CD4-positive, CD25-positive, alpha-beta regulatory T cell (primary cell): ENCODE results near the gene CTTNBP2NL. TPM values are rescaled to one million over a fixed set of nuclear protein-coding genes. Genes with fewer than 3 reads are reported as not detected.
"Not testable (repeated sequence)": the region's sequence is repeated elsewhere in the genome, so short reads cannot be mapped to it uniquely, and the experiment has no call there.

Source experiments
- ATAC-seq, 2 donors: fragments of 150-1000 bp; cut with Tn5 transposase; one replicate each; pipeline ENCODE4 v1.10.0; 2021; ENCODE audit warnings: low read depth in 2 of 2, moderate number of reproducible peaks in 2 of 2, moderate library complexity in 1 of 2
- DNase-seq, 3 donors: peaks; one replicate each; pipeline versions ENCODE4 v3.0.0 to v3.0.0-alpha.2; 2012 to 2022; ENCODE audit warnings: mixed read lengths in 1 of 3
- H3K27ac ChIP-seq: one replicate; pipeline ENCODE4 v1.7.0; 2013; ENCODE audit warnings: mild to moderate bottlenecking, low read length; ENCODE audit not compliant: insufficient read depth, poor library complexity, severe bottlenecking
- H3K27me3 ChIP-seq: one replicate; pipeline ENCODE4 v1.7.0; 2013; ENCODE audit warnings: low read length; ENCODE audit not compliant: control insufficient read depth, insufficient read depth
- H3K36me3 ChIP-seq: one replicate; pipeline ENCODE4 v1.7.0; 2013; ENCODE audit warnings: mild to moderate bottlenecking, low read length, moderate library complexity; ENCODE audit not compliant: control insufficient read depth, insufficient read depth
- H3K4me1 ChIP-seq: 2 replicates; pipeline ENCODE4 v1.7.0; 2013; ENCODE audit warnings: mild to moderate bottlenecking, low read length; ENCODE audit not compliant: insufficient read depth, control insufficient read depth, poor library complexity, severe bottlenecking
- H3K4me3 ChIP-seq: one replicate; pipeline ENCODE4 v1.7.0; 2013; ENCODE audit warnings: low read depth, mild to moderate bottlenecking, low read length, moderate library complexity
- H3K9me3 ChIP-seq, 2 experiments: 1 replicate in 1 of 2; 2 replicates in 1 of 2; pipeline ENCODE4 v1.7.0; 2013; ENCODE audit warnings: low read length in 2 of 2, mild to moderate bottlenecking in 1 of 2, moderate library complexity in 1 of 2; ENCODE audit not compliant: control insufficient read depth in 2 of 2
- H3K27ac Mint-ChIP-seq, 3 donors: one replicate each; pipeline ENCODE4 v1.8.0; 2020 to 2022; ENCODE audit warnings: mild to moderate bottlenecking in 3 of 3, mixed read lengths in 3 of 3, moderate library complexity in 2 of 3
- H3K27me3 Mint-ChIP-seq: one replicate; pipeline ENCODE4 v1.8.0; 2022; ENCODE audit warnings: mild to moderate bottlenecking, mixed read lengths
- H3K36me3 Mint-ChIP-seq: one replicate; pipeline ENCODE4 v1.8.0; 2020; ENCODE audit warnings: mixed read lengths
- H3K4me1 Mint-ChIP-seq, 4 donors: one replicate each; pipeline ENCODE4 v1.8.0; 2020 to 2022; ENCODE audit warnings: mixed read lengths in 4 of 4, mild to moderate bottlenecking in 1 of 4
- H3K4me3 Mint-ChIP-seq, 4 donors: one replicate each; pipeline ENCODE4 v1.8.0; 2020 to 2022; ENCODE audit warnings: mild to moderate bottlenecking in 4 of 4, mixed read lengths in 4 of 4, moderate library complexity in 3 of 4
- H3K9me3 Mint-ChIP-seq, 7 donors: one replicate each; pipeline ENCODE4 v1.8.0; 2020 to 2022; ENCODE audit warnings: mixed read lengths in 7 of 7, mild to moderate bottlenecking in 3 of 7, moderate library complexity in 2 of 7
- polyA plus RNA-seq, 4 donors: library from polyadenylated mRNA; unstranded; fragments of 300-500 nt; fragmentation: Illumina TruSeq; gene quantifications; one replicate each; pipeline ENCODE4 v1.2.3, GENCODE V29; 2021
- total RNA-seq: library from RNA; stranded (reverse); gene quantifications from one replicate; pipeline ENCODE4 v1.2.3, GENCODE V29; 2022

The CTTNBP2NL gene
- total and polyA plus RNA-seq, 5 donors from 2014 or later = 0.72 to 7.4 (median 1.1) TPM

- Mint-ChIP-seq H3K36me3 (no peaks in the 10 kb centered on the region), H3K27me3 (peaks cover 18% of the 10 kb centered on the region), H3K4me1 (peaks cover 0 to 8% (median 5%) of the 10 kb centered on the region in 4 donors), H3K4me3 (no peak overlapping the region), H3K27ac (no peak overlapping the region), H3K9me3 (peaks cover 0 to 2% (median 0%) of the 10 kb centered on the region in 7 donors)
- no peak overlapping the region for H3K27ac ChIP-seq
- H3K4me3 ChIP-seq = no peak overlapping the region
- peaks cover 7% of the 10 kb centered on the region for H3K4me1 ChIP-seq
- H3K27me3 ChIP-seq = peaks cover 5% of the 10 kb centered on the region
- no peaks in the 10 kb centered on the region for H3K36me3 ChIP-seq
- no peaks in the 10 kb centered on the region for H3K9me3 ChIP-seq
- DNase-seq = no peak
- no peak for ATAC-seq
These were observed 7.6 kb upstream of the CTTNBP2NL start for GRCh38 chr1:112388436-112388835.

- Histone ChIP-seq H3K27ac (no peak overlapping the region), H3K9me3 (no peaks in the 10 kb centered on the region), H3K27me3 (peaks cover 5% of the 10 kb centered on the region), H3K4me1 (peaks cover 7% of the 10 kb centered on the region), H3K36me3 (no peaks in the 10 kb centered on the region), H3K4me3 (no peak overlapping the region)
- Mint-ChIP-seq H3K27me3 (peaks cover 17% of the 10 kb centered on the region), H3K4me3 (no peak overlapping the region), H3K27ac (no peak overlapping the region), H3K36me3 (no peaks in the 10 kb centered on the region), H3K9me3 (no peaks in the 10 kb centered on the region), H3K4me1 (peaks cover 0 to 10% (median 9%) of the 10 kb centered on the region in 4 donors)
- no peak for DNase-seq
- no peak for ATAC-seq
These were observed 6.3 kb upstream of the CTTNBP2NL start for GRCh38 chr1:112389689-112390088.

GRCh38 chr1:112390335-112390734 lies 5.7 kb upstream of the CTTNBP2NL start:
- H3K27ac Mint-ChIP-seq = not testable (repeated sequence)
- Mint-ChIP-seq H3K4me3 (peak overlapping the region in 1 of 4 donors; percentile 87), H3K27me3 (peaks cover 17% of the 10 kb centered on the region)

GRCh38 chr1:112390775-112391602 lies 5.0 kb upstream of the CTTNBP2NL start:
- H3K4me3 ChIP-seq = peak overlapping the region; percentile 38
- peak overlapping the region; percentile 29 to 51 (median 43) for H3K27ac Mint-ChIP-seq
- H3K4me1 ChIP-seq = peaks cover 17% of the 10 kb centered on the region
- no peak overlapping the region for H3K27ac ChIP-seq
- H3K36me3 Mint-ChIP-seq = no peaks in the 10 kb centered on the region
- peak overlapping the region; percentile 17 to 87 (median 60) for H3K4me3 Mint-ChIP-seq
- no peaks in the 10 kb centered on the region for H3K36me3 ChIP-seq
- no peaks in the 10 kb centered on the region for H3K9me3 ChIP-seq
- H3K9me3 Mint-ChIP-seq = no peaks in the 10 kb centered on the region
- DNase-seq (peak; percentile 71 to 86 (median 81)), ATAC-seq (peak; percentile 85 to 89)
- H3K27me3 ChIP-seq = peaks cover 2% of the 10 kb centered on the region
- peaks cover 0 to 16% (median 14%) of the 10 kb centered on the region in 4 donors for H3K4me1 Mint-ChIP-seq
- peaks cover 17% of the 10 kb centered on the region for H3K27me3 Mint-ChIP-seq

More at GRCh38 chr1:112390335-112390734, 5.7 kb upstream of the CTTNBP2NL start:
- not testable (repeated sequence) for H3K9me3 Mint-ChIP-seq, H3K27me3 ChIP-seq, H3K27ac ChIP-seq, H3K36me3 Mint-ChIP-seq, ATAC-seq, H3K36me3 ChIP-seq, H3K4me3 ChIP-seq, H3K9me3 ChIP-seq, DNase-seq
- peaks cover 10% of the 10 kb centered on the region for H3K4me1 ChIP-seq
- peaks cover 0 to 12% (median 10%) of the 10 kb centered on the region in 4 donors for H3K4me1 Mint-ChIP-seq

- H3K27ac ChIP-seq = no peak overlapping the region
- Mint-ChIP-seq H3K9me3 (no peaks in the 10 kb centered on the region), H3K27me3 (peaks cover 17% of the 10 kb centered on the region), H3K4me1 (peaks cover 0 to 19% (median 15%) of the 10 kb centered on the region in 4 donors), H3K36me3 (no peaks in the 10 kb centered on the region), H3K4me3 (peak overlapping the region in 1 of 4 donors; percentile 17), H3K27ac (no peak overlapping the region)
- ATAC-seq (no peak), DNase-seq (no peak)
- peaks cover 2% of the 10 kb centered on the region for H3K27me3 ChIP-seq
- H3K9me3 ChIP-seq = no peaks in the 10 kb centered on the region
- H3K4me3 ChIP-seq = no peak overlapping the region
- H3K4me1 ChIP-seq = peaks cover 23% of the 10 kb centered on the region
- H3K36me3 ChIP-seq = no peaks in the 10 kb centered on the region
These were observed 4.4 kb upstream of the CTTNBP2NL start for GRCh38 chr1:112391603-112391940.

- no peaks in the 10 kb centered on the region for H3K36me3 Mint-ChIP-seq
- H3K4me1 ChIP-seq = peaks cover 32% of the 10 kb centered on the region
These were observed 2.4 kb upstream of the CTTNBP2NL start for GRCh38 chr1:112393631-112393974.

GRCh38 chr1:112394743-112395062 lies 1.3 kb upstream of the CTTNBP2NL start:
- Mint-ChIP-seq H3K36me3 (no peaks in the 10 kb centered on the region), H3K9me3 (no peaks in the 10 kb centered on the region), H3K27ac (no peak overlapping the region), H3K27me3 (peaks cover 18% of the 10 kb centered on the region), H3K4me1 (peaks cover 12 to 34% (median 28%) of the 10 kb centered on the region in 4 donors), H3K4me3 (peak overlapping the region in 2 of 4 donors; percentile 38 to 90)
- H3K36me3 ChIP-seq = no peaks in the 10 kb centered on the region
- ATAC-seq (no peak), DNase-seq (no peak)
- H3K27me3 ChIP-seq = no peaks in the 10 kb centered on the region
- H3K4me3 ChIP-seq = no peak overlapping the region
- peaks cover 33% of the 10 kb centered on the region for H3K4me1 ChIP-seq
- H3K9me3 ChIP-seq = no peaks in the 10 kb centered on the region
- H3K27ac ChIP-seq = no peak overlapping the region

More at GRCh38 chr1:112393631-112393974, 2.4 kb upstream of the CTTNBP2NL start:
- Mint-ChIP-seq H3K27me3 (peaks cover 18% of the 10 kb centered on the region), H3K4me1 (peaks cover 7 to 28% (median 23%) of the 10 kb centered on the region in 4 donors), H3K27ac (peak overlapping the region in 1 of 3 donors; percentile 70), H3K4me3 (peak overlapping the region in 1 of 4 donors; percentile 49), H3K9me3 (no peaks in the 10 kb centered on the region)
- DNase-seq (no peak), ATAC-seq (no peak)
- H3K27ac ChIP-seq = no peak overlapping the region
- H3K9me3 ChIP-seq = no peaks in the 10 kb centered on the region
- H3K4me3 ChIP-seq = no peak overlapping the region
- no peaks in the 10 kb centered on the region for H3K36me3 ChIP-seq
- no peaks in the 10 kb centered on the region for H3K27me3 ChIP-seq
